HFF-Myc (cell line): ENCODE measurements around the gene GOLGA3.
"Not testable (repeated sequence)": the region's sequence is repeated elsewhere in the genome, so short reads cannot be mapped to it uniquely, and the experiment has no call there.

Experiments
- DNase-seq: peaks from one replicate; pipeline ENCODE4 v3.0.0-alpha.2; 2011; ENCODE audit warnings: low read depth; ENCODE audit errors: extremely low read depth
- H3K4me3 ChIP-seq: replicated peaks from 2 replicates; pipeline ENCODE4 v1.5.1; 2011; ENCODE audit warnings: low read depth, mild to moderate bottlenecking, control low read depth, low read length
- CTCF ChIP-seq: IDR thresholded peaks from 2 replicates; pipeline ENCODE4 v1.5.1; 2012; ENCODE audit warnings: mild to moderate bottlenecking, low read depth, low read length, control low read depth; ENCODE audit errors: missing control alignments

GOLGA3 gene

GRCh38 chr12:132809391-132809790 lies 19.3 kb downstream of the GOLGA3 start:
- not testable (repeated sequence) for DNase-seq, H3K4me3 ChIP-seq
- TF ChIP-seq CTCF, result peak; percentile 26

DNA sequence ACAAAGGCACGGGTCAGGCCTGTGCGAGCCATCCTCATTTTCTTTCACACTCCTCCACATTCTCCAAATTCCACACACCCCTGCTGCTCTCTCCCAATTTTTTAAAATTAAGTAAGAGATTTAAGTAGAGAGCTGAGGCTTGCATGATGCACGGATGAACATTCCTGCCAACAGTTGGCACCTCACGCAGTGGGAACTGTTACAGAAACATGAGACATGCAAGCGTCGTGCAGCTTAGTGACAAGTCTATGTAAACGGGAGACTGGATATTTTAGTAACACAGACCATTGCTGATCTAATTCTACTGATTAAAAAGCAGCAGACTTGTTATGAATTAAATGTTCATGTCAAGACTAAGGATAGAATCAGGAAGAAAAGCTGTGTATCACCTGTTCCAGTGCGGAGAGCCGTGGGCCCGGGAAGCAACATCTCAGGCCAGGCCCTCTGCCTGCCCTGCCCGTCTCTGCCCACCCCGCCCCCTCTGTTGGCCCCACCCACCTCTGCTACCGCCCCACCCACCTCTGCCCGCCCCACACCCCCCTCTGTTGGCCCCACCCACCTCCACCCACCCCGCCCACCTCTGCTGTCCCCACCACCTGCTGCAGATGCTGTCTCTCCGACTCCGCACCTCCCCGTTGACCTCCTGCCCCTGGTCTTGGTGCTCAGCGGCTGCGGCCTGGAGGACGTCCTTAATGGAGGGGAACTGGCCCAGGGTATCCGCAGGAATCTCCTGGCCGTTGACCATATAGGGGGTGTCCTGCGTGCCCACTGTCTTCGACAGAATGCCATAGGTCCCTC lies 21.2 kb downstream of the GOLGA3 start:
- no peak for DNase-seq
- H3K4me3 ChIP-seq, result no peak overlapping the region
- no peak for TF ChIP-seq CTCF

DNA sequence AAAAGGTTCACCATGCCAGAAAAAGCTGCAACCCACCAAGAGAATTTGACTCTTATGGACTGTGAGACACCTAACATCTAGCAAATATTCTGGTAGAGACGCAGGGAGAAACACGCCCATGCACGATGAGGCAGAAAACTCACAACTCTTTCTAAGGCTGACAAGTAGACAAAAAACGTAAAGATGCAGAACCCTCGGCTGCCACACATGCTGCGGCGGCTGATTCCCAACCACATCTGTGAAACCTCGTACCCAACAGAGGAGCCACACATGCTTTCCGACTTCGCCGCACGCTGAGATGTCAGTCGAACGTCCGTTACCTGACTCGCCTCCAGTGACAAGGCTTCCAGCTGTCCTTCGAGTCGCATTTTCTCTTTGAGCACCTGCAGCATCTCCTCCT lies 21.8 kb downstream of the GOLGA3 start:
- no peak overlapping the region for H3K4me3 ChIP-seq
- no peak for TF ChIP-seq CTCF
- DNase-seq, result no peak

GRCh38 chr12:132804426-132804861 lies 24.2 kb downstream of the GOLGA3 start:
- no peak for TF ChIP-seq CTCF
- no peak for DNase-seq
- H3K4me3 ChIP-seq, result no peak overlapping the region

GRCh38 chr12:132803888-132804287 lies 24.8 kb downstream of the GOLGA3 start:
- DNase-seq, result no peak
- no peak for TF ChIP-seq CTCF

DNA sequence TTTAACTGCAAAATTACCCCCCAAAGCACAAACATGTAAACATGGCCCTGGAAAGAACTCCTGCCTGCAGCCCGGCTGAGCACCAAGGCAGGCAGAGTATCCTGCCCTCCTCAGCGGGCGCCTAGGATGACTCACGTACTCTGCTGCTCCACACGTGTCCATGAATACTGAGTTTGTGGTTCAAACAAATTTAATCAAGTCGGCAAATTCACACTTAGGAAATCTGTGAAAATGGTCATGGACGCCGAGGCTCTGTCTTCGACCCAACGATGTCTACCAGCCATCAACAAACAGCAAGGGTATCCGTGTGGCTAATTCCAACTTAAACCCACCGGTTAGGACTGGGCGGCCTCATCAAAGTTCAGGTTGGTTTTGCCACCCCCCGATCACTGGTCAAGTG lies 25.5 kb downstream of the GOLGA3 start:
- no peak for TF ChIP-seq CTCF
- DNase-seq, result no peak
- H3K4me3 ChIP-seq, result no peak overlapping the region

More at GRCh38 chr12:132803888-132804287, 24.8 kb downstream of the GOLGA3 start:
- no peak overlapping the region for H3K4me3 ChIP-seq
